ENCODE data around the gene RASAL2. TPM values are rescaled to one million over a fixed set of nuclear protein-coding genes. Genes with fewer than 3 reads are reported as not detected.

RASAL2 gene
- total RNA-seq, 1 donor from 2014 or later, result 29.0 TPM

DNA sequence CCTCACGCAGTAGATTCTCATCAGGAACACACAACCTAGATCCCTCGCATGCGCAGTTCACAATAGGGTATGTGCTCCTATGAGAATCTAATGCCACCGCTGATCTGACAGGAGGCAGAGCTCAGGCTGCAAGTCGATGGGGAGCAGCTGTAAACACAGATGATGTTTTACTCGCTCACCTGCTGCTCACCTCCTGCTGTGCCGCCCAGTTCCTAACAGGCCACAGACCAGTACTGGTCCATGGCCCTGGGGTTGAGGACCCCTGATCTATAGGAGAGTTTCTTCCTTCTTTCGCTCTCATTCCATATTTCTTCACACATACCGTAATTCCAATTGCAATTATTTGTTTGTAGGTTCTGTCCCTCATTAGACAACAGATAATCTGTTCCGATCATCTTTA, 299.5 kb downstream of the RASAL2 start:
- no peak for DNase-seq

DNA sequence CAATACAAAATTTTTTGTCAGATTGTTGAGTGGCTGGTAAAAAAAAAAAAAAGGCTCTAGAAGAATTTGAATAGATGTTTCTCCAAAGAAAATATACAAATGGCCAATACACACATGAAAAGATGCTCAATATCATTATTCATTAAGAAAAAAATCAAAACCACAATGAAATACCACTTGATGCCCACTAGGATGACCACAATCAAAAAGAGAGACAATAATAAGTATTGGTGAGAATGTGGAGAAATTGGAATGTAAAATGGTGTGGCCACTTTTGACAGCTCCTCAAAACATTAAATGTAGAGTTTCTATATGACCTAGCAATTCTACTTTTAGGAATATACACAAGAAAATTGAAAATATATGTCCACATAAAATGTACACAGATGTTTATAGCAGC, 302.9 kb downstream of the RASAL2 start:
- DNase-seq, result no peak

DNA sequence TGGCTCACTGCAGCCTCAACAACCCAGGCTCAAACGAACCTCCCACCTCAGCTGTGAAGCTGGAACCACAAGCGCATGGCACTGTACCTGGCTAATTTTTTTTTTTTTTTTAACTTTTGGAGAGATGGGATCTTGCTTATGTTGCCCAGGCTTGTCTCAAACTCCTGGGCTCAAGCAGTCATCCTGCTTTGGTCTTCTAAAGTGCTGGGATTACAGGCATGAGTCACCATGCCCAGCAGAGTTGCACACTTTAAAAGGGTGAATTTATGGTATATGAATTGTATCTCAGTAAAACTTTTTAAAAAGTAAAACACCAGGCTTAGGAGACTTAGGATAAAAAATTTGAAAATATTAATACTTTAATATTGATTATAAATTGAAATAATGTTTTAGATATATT, 303.8 kb downstream of the RASAL2 start:
- DNase-seq, result no peak

DNA sequence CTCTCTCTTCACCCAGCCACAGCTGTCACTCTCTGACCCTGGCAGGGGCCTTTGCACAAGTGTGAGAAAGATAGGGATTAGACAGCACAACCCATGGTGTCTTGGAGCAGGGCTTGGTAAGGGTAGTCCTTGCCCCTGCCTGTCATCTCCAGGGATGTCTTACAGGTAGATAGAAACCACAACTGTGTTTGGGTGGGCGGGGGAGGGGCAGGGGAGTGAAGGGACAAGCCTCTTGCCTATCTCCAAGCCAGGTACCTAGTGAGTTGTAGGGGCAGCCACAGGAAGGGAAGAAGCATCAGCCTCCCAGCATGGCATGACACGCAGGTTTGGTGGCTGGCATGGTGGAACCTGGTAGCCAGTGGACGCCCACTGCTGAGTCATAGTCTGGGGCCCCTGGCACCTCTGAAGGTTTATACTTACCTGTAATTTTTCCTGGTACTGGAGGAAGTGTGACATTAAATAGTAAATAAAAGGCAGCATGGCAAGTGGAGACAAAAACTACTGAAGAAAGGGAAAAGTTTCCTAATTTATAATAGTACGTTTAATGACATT, 305.3 kb downstream of the RASAL2 start:
- no peak for DNase-seq

DNA sequence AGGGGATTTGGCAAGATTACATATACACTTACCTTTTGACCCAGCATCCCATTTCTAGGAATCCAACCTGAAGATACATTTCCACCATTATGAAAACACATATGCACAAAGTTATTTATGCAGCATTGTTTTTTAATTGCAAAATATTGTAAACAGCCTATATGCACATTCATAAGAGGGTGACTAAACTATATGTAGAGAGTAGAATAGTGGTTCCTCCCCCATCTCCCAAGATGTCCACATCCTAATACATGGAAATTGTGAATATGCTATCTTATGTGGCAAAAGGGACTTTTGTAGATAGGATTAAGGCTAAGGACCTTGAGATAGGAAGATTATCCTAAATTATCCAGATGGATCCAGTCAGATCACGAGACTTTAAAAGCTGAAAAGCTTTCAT, 311.2 kb downstream of the RASAL2 start:
- no peak for DNase-seq

DNA sequence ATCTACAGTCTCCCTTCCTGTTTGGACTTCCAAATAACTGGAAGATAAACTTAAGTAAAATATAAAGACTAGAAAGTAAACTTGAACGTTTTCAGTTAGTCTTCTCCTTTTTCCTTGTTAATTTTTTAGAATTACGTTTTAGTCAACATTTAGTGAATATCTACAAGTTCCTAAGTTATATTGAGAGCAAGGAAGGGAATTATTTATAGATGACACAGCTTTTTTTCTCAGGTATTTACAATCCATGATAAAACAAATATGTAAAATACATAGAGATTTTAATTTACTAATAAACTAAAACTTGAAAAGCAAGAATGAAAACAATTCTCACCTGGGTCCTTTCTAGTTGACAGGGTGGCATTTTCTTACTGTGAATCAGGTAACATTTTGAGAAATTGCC, 313.3 kb downstream of the RASAL2 start:
- no peak for DNase-seq

DNA sequence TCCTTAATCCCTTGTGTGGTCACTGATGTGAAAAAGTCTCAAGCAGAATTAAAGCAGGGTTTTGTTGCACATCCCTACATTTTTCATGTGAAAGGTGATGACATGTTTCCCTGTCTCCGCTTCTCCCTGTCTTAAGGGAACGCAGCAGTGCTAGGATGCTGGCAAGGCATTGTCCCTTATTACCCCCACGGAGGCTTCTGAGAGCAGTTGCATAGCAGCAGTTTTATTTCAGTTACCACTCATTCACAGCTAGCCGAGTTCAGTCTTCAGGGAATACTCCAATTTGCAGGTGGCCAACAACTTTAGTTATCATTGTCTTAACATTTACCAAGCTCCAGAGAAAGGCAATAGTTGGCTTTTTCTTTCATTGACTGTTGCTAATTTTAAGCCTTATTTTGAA, 313.8 kb downstream of the RASAL2 start:
- DNase-seq, result no peak

DNA sequence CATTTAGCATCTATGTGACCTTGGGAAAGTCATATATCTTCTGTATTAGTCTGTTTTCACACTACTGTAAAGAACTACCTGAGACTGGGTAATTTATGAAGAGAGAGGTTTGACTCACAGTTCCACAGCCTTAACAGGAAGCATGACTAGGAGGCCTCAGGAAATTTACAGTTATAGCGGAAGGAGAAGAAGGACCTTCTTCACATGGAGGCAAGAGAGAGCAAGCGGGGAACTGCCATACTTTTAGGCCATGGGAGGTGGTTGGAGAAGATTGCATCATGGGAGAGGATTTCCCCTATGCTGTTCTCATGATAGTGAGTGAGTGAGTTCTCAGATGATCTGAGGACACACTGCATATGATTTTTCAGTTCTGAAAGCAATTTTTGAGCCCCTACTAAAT, 315.0 kb downstream of the RASAL2 start:
- DNase-seq, result no peak

DNA sequence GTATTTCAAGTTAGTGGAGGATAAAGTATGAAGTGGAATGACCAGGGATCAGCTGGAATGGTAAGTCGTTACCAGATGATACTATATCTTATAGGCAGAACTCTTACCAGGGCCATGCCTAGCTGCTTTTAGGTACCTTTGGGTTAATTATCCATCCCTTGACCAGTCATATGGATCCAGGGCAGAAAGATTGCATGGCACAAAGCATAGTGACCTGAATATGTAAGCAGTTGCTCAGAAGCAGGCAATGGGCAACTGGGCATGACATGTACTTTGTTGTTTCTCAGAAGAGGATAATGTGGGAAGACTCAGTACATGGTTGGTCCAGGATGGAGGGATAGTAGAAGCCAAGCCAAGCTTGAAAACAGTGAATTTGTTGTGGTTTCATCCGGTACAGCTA, 315.6 kb downstream of the RASAL2 start:
- no peak for DNase-seq

DNA sequence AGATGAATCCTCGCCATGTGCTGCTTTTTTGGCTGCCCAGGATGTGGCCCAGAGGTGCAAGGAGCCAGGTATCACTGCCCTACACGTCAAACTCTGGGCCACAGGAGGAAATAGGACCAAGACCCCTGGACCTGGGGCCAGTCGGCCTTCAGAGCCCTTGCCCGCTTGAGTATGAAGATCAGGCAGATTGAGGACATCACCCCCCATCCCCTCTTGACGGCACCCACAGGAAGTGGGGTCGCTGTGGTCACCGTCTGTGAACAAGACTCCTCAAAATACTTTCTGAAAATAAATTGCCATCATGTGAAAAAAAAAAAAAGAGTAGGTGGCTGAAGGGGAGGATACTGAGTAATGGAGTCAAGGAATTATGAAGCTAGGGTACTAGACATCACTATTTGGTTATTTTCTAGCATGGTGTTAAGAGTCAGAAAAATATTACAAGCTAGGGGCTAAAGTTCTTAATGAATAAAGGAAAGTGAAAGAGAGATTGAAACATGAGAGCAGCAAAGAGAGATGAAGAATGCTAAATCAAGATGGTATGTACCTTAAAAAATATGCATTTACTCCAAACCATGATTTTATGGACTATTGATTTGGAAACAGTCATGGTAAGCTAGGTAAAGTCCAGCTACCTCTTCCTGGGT, 318.0 kb downstream of the RASAL2 start:
- no peak for DNase-seq

DNA sequence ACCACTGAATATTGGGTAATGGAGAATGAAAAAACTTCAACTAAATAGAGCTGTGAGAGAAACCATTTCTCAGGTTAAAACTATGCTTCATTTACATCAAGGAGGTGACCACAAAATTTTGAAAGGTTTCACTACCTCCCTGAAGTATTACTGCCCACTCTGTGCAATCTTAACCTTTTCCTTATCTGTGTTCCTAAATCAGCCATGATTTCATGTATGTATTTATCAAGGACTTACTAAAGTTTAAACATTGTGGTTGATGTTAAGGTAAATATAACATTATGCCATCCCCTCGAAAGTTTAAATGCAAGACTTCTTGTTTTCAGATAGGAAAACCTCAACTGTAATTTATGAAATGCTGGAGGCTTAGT, 318.5 kb downstream of the RASAL2 start:
- no peak for DNase-seq

DNA sequence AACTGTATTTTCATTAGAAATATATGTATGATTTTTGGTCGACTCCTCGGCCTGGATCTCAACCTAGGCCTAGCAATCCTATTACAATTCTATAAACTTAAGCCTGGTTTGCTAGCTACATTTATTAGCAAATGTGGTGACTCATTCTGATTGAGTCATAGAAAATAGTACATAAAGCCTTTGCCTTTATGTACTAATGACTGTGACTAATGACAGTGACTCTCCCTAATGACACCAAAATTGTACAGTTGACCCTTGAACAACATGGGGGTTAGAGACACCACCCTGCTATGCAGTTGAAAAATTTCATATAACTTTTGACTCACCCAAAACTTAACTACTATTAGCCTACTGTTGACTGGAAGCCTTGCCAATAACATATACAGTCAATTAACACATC, 324.0 kb downstream of the RASAL2 start:
- no peak for DNase-seq

DNA sequence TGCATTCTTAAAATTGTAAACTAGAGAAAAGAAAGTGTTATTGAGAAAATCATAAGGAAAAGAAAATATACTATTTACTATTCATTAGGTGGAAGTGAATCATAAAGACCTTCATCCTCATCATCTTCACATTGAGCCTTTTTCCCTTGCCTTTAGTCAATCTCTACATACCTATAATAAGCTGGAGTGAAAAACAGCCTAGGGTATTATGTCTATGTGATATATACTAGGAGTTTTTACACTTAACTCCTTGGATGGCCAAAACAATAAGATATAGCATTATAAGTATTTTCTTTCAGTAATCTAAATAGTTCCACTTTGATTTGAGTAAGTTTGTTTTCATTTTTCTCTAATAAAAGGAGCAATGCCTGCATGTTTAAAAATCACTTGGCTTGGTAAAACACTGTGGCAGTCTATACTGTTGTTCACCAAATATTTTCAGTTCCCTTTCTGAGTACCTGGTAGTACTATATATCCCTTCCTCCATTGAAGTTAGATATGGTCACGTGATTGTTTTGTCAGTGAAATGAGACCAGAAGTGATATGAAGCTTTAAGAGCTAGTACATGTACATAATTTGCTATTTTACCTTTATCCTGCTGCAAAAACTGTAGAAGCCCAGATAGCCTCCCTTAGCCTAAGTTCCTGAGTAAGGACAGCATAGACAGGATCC, 324.5 kb downstream of the RASAL2 start:
- DNase-seq, result no peak

DNA sequence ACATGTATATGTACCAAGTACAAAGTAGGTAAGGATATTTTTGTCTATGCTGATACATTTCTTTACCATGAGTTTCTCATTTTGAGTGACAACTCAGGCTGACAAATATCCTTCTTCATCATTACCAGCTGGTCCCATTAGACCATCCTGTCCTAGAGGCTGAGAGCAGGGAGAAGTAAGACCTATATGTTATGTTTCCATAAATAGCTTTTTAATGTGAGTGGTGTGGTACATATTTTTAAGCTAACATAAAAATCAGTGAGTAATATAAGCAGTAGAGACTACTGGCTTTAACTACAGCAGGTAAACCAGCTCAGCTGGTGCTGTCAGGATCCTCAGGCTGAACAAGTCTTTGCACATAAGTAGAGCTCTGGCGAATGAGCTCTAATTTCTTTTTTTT, 340.5 kb downstream of the RASAL2 start:
- DNase-seq, result peak; percentile 6

DNA sequence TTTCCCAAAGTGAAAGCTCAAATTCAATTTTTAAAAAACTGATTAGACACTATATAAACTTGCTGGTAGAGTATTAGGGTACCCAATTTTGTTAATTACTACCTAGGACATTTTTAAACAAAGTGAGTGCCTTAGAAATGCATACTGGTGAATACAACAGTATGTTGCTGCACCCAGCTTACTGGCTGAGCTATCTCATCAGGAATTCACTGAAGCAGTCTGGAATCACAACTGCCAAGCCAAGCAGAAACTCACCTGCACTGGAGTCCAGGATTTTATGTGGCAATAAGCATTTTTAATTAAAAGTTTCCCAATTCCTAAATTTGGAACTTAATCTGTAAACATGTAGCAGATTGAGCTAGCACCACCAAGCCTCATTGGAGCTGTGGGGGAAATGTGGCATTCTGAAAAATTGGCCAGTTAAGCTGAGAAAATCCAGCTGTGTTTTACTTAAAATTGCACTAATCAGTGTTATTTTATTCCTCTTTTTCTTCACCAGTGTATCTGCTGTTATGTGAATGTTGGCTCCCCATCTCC, 341.1 kb downstream of the RASAL2 start:
- DNase-seq, result no peak

DNA sequence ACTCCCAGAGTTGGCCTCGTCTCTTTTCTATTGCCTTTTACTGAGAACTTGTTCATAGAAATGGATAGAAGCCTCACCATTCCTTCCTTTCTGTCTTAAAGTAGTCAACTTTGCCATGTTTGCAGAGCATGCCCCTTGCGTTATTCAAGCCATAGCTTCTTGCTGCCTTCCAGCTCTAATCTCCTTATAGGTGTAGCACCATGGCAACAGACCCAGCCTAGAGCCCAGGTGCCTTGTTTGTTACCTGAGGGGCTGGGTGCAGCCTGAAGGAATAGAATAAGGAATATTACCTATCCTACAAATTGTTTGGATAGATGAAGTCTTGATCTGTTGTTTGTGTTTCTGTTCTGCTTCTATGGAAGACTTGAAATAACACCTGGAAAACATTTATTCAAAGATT, 343.0 kb downstream of the RASAL2 start:
- DNase-seq, result peak; percentile 13

DNA sequence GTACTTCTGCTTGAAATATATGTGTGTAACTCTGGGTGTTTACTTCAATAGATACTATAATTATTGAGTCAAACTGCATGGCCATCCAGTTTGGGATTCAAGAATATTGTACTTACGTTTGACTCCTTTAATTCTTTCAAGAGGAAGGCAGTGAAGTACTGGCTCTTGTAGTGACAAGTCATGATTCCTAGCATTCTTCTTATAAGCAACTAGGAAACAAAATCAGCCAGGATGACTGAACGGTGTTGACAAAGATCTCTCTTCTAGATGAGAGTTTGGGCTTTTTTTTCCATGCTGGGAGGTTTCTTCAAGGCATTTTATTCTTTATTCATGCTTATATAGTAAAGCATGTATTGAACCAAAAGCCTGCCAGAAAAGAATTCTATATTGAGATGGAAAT, 344.5 kb downstream of the RASAL2 start:
- peak; percentile 17 for DNase-seq

DNA sequence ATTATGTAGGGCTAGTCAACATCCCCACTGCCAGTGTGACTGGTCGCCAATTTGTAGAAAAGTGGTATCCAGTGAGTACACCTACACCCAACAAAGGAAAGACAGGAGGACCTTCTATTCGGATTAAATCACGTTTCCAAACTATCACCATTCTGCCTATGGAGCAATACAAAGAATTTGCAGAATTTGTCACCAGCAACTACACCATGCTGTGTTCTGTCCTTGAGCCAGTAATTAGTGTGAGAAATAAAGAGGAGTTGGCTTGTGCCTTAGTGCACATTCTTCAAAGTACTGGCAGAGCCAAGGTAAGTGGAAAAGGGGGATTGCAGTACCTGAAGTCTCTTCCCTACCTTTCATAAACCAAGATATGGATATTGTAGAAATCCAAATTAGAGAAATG, 349.0 kb downstream of the RASAL2 start:
- no peak for DNase-seq

DNA sequence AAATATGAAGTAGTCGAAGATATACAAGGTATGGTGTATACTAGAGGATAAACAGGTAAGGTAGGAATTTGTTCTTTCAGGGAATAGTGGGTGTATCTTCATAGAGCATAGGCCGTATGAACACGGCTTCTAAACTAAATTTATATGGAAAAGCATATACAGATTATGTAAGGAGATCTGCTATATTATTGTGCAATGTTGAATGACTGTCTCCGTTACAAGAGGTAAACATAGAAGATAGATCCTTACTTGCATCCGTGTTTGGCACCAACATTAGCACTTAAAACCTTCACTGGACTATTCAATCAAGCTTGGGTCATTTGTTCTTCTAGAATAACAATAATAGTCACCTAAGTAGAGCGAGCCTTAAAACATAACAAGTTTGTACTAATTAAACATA, 357.0 kb downstream of the RASAL2 start:
- DNase-seq, result no peak

DNA sequence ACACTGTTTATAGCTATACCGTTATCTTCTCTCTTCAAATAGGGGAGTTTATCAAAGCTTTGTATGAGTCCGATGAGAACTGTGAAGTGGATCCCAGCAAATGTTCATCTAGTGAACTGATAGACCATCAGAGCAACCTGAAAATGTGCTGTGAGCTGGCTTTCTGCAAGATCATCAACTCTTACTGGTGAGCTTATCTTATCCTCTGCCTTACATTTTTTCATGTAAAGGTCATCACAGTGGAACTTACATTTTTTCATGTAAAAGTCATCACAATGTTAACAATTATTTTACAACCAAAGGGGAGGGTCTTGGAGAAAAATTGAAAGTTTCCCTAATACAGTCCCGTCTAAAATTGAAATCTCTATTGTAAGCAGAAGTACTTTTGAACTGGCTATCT, 357.6 kb downstream of the RASAL2 start:
- DNase-seq, result no peak

DNA sequence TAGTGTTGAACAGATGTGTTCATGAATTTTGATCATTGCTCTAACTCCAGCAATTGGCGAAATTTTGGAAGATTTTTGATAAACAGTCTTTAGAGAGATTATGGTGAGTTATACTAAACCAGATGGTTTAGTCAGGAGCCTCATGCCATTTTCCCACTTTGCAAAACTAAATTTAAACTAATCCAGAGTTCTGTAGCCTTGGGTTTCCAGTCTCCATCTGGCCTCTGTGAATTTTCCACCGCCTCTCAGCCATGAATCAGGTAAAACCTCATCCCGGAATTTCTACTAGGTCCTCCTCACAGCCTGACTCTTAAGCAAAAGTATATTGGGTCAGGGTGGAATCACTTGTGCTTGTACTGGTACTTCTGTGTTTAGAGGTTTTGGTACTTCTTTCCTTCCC, 358.1 kb downstream of the RASAL2 start:
- DNase-seq, result no peak

DNA sequence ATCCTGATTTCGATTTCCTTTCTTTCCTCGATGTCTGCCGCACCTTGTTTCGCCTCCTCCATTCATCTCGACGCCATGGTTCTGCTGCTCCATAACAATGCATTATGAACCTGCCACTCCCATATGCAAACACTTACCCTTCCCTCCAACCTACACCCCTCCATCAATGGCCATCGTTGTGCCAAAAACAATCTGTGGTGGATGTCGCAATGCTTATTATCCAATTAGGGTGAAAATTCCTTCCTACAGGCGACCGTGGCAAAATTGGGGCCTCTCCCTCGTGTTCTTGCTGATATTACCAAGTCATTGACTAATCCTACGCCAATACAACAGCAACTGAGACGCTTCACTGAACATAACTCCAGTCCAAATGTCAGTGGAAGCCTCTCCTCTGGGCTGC, 362.6 kb downstream of the RASAL2 start:
- DNase-seq, result no peak

DNA sequence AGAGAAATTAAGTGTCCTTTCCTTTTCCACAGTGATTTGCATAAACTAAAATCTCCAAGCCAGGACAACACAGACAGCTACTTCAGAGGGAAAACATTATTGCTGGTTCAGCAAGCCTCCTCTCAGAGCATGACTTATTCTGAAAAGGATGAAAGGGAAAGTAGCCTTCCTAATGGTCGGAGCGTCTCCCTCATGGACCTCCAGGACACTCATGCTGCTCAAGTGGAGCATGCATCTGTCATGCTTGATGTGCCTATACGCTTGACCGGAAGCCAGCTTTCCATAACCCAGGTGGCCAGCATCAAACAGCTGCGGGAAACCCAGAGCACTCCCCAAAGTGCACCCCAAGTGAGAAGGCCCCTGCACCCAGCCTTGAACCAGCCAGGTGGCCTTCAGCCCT, 363.7 kb downstream of the RASAL2 start:
- DNase-seq, result no peak

DNA sequence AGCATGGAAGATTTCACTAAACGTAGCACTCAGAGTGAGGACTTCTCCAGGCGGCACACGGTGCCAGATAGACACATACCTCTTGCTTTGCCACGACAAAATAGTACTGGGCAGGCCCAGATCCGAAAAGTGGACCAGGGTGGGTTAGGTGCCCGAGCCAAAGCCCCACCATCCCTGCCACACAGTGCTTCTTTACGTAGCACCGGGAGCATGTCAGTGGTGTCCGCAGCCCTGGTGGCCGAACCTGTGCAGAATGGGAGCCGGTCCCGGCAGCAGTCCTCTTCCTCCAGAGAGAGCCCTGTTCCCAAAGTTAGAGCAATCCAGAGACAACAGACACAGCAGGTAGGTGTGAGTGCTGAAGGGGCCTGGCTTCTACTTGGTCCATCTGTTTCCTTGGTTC, 364.3 kb downstream of the RASAL2 start:
- no peak for DNase-seq

Measured in tongue (tissue), 2 donors.